ENCODE measurements around the gene GRK6.

Gene GRK6

GRCh38 chr5:177390363-177391300, 35.8 kb upstream of the GRK6 start:
- no peaks in the 10 kb centered on the region for H3K36me3 Mint-ChIP-seq (ENCODE audit: low read depth)
- peak overlapping the region; percentile 68 for H3K27ac Mint-ChIP-seq
- no peaks in the 10 kb centered on the region for H3K9me3 Mint-ChIP-seq
- peaks cover 4% of the 10 kb centered on the region for H3K27me3 Mint-ChIP-seq (ENCODE audit: low read depth)
- H3K4me3 Mint-ChIP-seq = peak overlapping the region; percentile 14
- peaks cover 29% of the 10 kb centered on the region for H3K4me1 Mint-ChIP-seq (ENCODE audit: low read depth)

GRCh38 chr5:177392765-177393164, 33.7 kb upstream of the GRK6 start:
- Mint-ChIP-seq H3K27ac (no peak overlapping the region), H3K36me3 (ENCODE audit: low read depth) (no peaks in the 10 kb centered on the region), H3K27me3 (ENCODE audit: low read depth) (peaks cover 8% of the 10 kb centered on the region), H3K9me3 (no peaks in the 10 kb centered on the region), H3K4me3 (no peak overlapping the region), H3K4me1 (ENCODE audit: low read depth) (peaks cover 29% of the 10 kb centered on the region)

- Mint-ChIP-seq H3K4me1 (ENCODE audit: low read depth) (peaks cover 29% of the 10 kb centered on the region), H3K4me3 (no peak overlapping the region), H3K27me3 (ENCODE audit: low read depth) (peaks cover 8% of the 10 kb centered on the region), H3K27ac (no peak overlapping the region), H3K36me3 (ENCODE audit: low read depth) (no peaks in the 10 kb centered on the region), H3K9me3 (no peaks in the 10 kb centered on the region)
Measured at GRCh38 chr5:177393206-177393765, 33.2 kb upstream of the GRK6 start.

- Mint-ChIP-seq H3K27ac (no peak overlapping the region), H3K27me3 (ENCODE audit: low read depth) (peaks cover 13% of the 10 kb centered on the region), H3K4me1 (ENCODE audit: low read depth) (peaks cover 22% of the 10 kb centered on the region), H3K36me3 (ENCODE audit: low read depth) (no peaks in the 10 kb centered on the region), H3K9me3 (no peaks in the 10 kb centered on the region), H3K4me3 (no peak overlapping the region)
Measured at GRCh38 chr5:177393990-177394389, 32.5 kb upstream of the GRK6 start.

GRCh38 chr5:177396078-177396477, 30.4 kb upstream of the GRK6 start:
- Mint-ChIP-seq H3K9me3 (no peaks in the 10 kb centered on the region), H3K36me3 (ENCODE audit: low read depth) (no peaks in the 10 kb centered on the region), H3K27me3 (ENCODE audit: low read depth) (peaks cover 14% of the 10 kb centered on the region), H3K4me1 (ENCODE audit: low read depth) (peaks cover 3% of the 10 kb centered on the region), H3K27ac (no peak overlapping the region), H3K4me3 (no peak overlapping the region)

- Mint-ChIP-seq H3K27me3 (ENCODE audit: low read depth) (peaks cover 21% of the 10 kb centered on the region), H3K4me3 (no peak overlapping the region), H3K4me1 (ENCODE audit: low read depth) (no peaks in the 10 kb centered on the region), H3K9me3 (no peaks in the 10 kb centered on the region), H3K36me3 (ENCODE audit: low read depth) (no peaks in the 10 kb centered on the region), H3K27ac (no peak overlapping the region)
Measured at GRCh38 chr5:177396807-177397206, 29.7 kb upstream of the GRK6 start.

GRCh38 chr5:177397875-177398390, 28.5 kb upstream of the GRK6 start:
- peaks cover 32% of the 10 kb centered on the region for H3K27me3 Mint-ChIP-seq (ENCODE audit: low read depth)
- no peaks in the 10 kb centered on the region for H3K9me3 Mint-ChIP-seq
- H3K4me3 Mint-ChIP-seq = no peak overlapping the region
- peaks cover 5% of the 10 kb centered on the region for H3K4me1 Mint-ChIP-seq (ENCODE audit: low read depth)
- H3K27ac Mint-ChIP-seq = no peak overlapping the region
- no peaks in the 10 kb centered on the region for H3K36me3 Mint-ChIP-seq (ENCODE audit: low read depth)

GRCh38 chr5:177399997-177400868, 26.2 kb upstream of the GRK6 start, which contains the start of gene PFN3:
PFN3 (minus strand) TSS chr5:177400661; CDS start chr5:177400576, 85 bp downstream.
- Mint-ChIP-seq H3K9me3 (no peaks in the 10 kb centered on the region), H3K27me3 (ENCODE audit: low read depth) (peaks cover 42% of the 10 kb centered on the region), H3K36me3 (ENCODE audit: low read depth) (no peaks in the 10 kb centered on the region), H3K4me1 (ENCODE audit: low read depth) (peaks cover 11% of the 10 kb centered on the region), H3K27ac (no peak within 1 kb of the TSS), H3K4me3 (no peak within 1 kb of the TSS)

- Mint-ChIP-seq H3K4me3 (peak overlapping the region; percentile 77), H3K36me3 (ENCODE audit: low read depth) (no peaks in the 10 kb centered on the region), H3K4me1 (ENCODE audit: low read depth) (peaks cover 11% of the 10 kb centered on the region), H3K27ac (no peak overlapping the region), H3K9me3 (no peaks in the 10 kb centered on the region), H3K27me3 (ENCODE audit: low read depth) (peaks cover 52% of the 10 kb centered on the region)
Measured at GRCh38 chr5:177402271-177403043, 24.0 kb upstream of the GRK6 start.

- Mint-ChIP-seq H3K9me3 (no peaks in the 10 kb centered on the region), H3K36me3 (ENCODE audit: low read depth) (no peaks in the 10 kb centered on the region), H3K27ac (no peak overlapping the region), H3K4me3 (peak overlapping the region; percentile 77), H3K27me3 (ENCODE audit: low read depth) (peaks cover 56% of the 10 kb centered on the region), H3K4me1 (ENCODE audit: low read depth) (peaks cover 11% of the 10 kb centered on the region)
Measured at GRCh38 chr5:177403102-177403791, 23.2 kb upstream of the GRK6 start.

GRCh38 chr5:177403792-177404640, 22.5 kb upstream of the GRK6 start:
- peaks cover 51% of the 10 kb centered on the region for H3K27me3 Mint-ChIP-seq (ENCODE audit: low read depth)
- peak overlapping the region; percentile 77 for H3K4me3 Mint-ChIP-seq
- no peak overlapping the region for H3K27ac Mint-ChIP-seq
- no peaks in the 10 kb centered on the region for H3K9me3 Mint-ChIP-seq
- H3K36me3 Mint-ChIP-seq (ENCODE audit: low read depth) = no peaks in the 10 kb centered on the region
- H3K4me1 Mint-ChIP-seq (ENCODE audit: low read depth) = peaks cover 11% of the 10 kb centered on the region

GRCh38 chr5:177404641-177405179, 21.8 kb upstream of the GRK6 start:
- peaks cover 51% of the 10 kb centered on the region for H3K27me3 Mint-ChIP-seq (ENCODE audit: low read depth)
- peak overlapping the region; percentile 28 for H3K4me3 Mint-ChIP-seq
- H3K36me3 Mint-ChIP-seq (ENCODE audit: low read depth) = no peaks in the 10 kb centered on the region
- H3K4me1 Mint-ChIP-seq (ENCODE audit: low read depth) = peaks cover 11% of the 10 kb centered on the region
- H3K9me3 Mint-ChIP-seq = no peaks in the 10 kb centered on the region
- H3K27ac Mint-ChIP-seq = no peak overlapping the region

All from T-helper 1 cell treated with Interleukin-12 subunit alpha and Interleukin-12 subunit beta and Interleukin-4 antibody, amounts not matched to agents 30 μg/mL and 1 μg/mL, for 36 hours (primary cell).